ENCODE results near the gene NLGN1.

NLGN1 gene

GRCh38 chr3:174125267-174125824 lies 727.8 kb downstream of the NLGN1 start:
- TF ChIP-seq CTCF (conservative IDR thresholded peaks at IDR 0.05): peak; percentile 86
- peak overlapping the region; percentile 21 for H3K27ac ChIP-seq

- TF ChIP-seq CTCF (conservative IDR thresholded peaks at IDR 0.05): no peak
- H3K27ac ChIP-seq: no peak overlapping the region
Observed at GRCh38 chr3:174126990-174127758, 729.6 kb downstream of the NLGN1 start.

- no peak for TF ChIP-seq CTCF (conservative IDR thresholded peaks at IDR 0.05)
- no peak overlapping the region for H3K27ac ChIP-seq
Observed at GRCh38 chr3:174132006-174132405, 734.5 kb downstream of the NLGN1 start.

DNA sequence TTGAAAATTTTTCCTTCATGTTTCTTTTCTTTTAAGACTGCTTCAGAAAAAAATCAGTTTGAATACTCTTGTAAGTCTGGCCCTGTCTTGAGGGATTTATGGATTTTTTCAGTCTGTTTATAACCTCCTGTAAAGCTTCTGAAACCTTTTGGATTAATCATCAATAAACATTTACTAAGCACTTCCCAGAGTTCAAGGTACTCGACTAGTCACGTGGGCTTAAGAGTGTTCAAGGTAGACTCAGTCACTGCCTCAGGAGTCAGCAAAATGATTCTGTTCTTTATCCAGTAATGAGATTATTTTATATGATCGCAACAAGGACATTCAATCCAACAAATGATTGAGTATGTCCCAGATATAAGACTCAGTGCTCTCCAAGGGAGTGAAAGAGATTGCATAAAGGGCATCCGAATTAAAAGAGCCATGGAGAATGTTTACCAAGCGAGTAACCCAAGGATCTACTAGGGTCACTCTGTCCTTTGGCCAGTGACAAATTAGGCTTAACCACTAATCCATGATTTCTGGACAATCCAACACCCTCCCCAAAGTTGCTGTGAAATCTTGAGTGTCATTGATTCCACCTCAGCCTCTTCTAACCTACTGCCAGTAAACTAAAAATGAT lies 735.0 kb downstream of the NLGN1 start:
- no peak overlapping the region for H3K27ac ChIP-seq

DNA sequence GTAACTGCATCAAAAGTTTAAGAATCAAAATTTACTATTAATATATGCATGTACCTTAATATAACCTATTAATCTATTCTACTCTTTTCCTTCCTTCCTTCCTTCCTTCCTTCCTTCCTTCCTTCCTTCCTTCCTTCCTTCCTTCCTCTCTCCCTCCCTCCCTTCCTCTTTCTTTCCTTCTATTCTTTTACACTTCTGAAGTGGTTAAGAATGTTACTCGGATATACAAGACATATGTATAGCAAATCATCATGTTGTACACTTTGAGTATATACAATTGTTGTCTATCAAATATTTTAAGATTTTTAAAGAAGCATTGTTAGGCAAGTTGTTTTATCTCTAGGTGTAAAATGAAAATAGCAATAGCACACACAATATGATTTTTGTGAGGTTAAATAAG lies 748.5 kb downstream of the NLGN1 start:
- H3K27ac ChIP-seq: no peak overlapping the region
- no peak for TF ChIP-seq CTCF (conservative IDR thresholded peaks at IDR 0.05)

More for the DNA sequence above, 735.0 kb downstream of the NLGN1 start:
- TF ChIP-seq CTCF (conservative IDR thresholded peaks at IDR 0.05): no peak

DNA sequence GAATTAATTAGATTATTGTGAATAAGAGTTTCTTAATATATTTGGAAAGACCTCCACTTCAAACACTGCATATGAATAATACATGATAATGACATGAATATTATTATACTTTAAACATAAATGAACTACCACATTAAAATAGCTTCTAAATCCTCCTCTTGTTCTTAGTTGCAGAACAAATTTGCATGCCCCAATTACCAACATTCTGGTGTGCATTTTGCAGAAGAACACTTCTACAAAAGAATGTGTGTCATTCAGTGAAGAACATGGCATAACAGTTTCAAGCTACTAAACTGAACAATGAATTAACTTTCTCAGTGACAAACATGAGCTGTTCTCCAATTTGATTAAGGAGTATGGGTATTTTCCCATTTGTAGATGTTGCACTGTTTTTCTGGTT lies 750.3 kb downstream of the NLGN1 start:
- TF ChIP-seq CTCF (conservative IDR thresholded peaks at IDR 0.05): no peak
- no peak overlapping the region for H3K27ac ChIP-seq

GRCh38 chr3:174153871-174154270 lies 756.3 kb downstream of the NLGN1 start:
- H3K27ac ChIP-seq: no peak overlapping the region
- TF ChIP-seq CTCF (conservative IDR thresholded peaks at IDR 0.05): no peak
